ENCODE data around the gene SNX33. TPM values are rescaled to one million over a fixed set of nuclear protein-coding genes. Genes with fewer than 3 reads are reported as not detected.
A peak's percentile ranks its signal among the peaks of the same experiment; 100 is the strongest.
"Not testable (repeated sequence)": the region's sequence is repeated elsewhere in the genome, so short reads cannot be mapped to it uniquely, and the experiment has no call there.

The SNX33 gene
- polyA plus RNA-seq, 2 of the 4 experiments (the other 2 are of a cell fraction), result 8.4 to 11.2 TPM

GRCh38 chr15:75697523-75697922, 49.8 kb downstream of the SNX33 start:
- H3K9me3 ChIP-seq, result no peaks in the 10 kb centered on the region
- FAIRE-seq (no peak), ATAC-seq (no peak), DNase-seq (ENCODE audit: low read depth in 1 of 2, low spot score in 1 of 2) (no peak)
- 77% methylated on average over 7 of the region's 7 CpGs for WGBS (ENCODE audit: missing lambda C conversion rate)
- ChIA-PET CTCF (interaction anchor here (1.5 to 1.7 kb wide), 2 partner anchors 11 to 104 kb away, joined by 3 to 5 read pairs; no protein-coding TSS in a partner anchor), POLR2A (no interaction called here)
- no peak overlapping the region for H3K27ac ChIP-seq
- H3K4me1 ChIP-seq, result peaks cover 19% of the 10 kb centered on the region
- TF ChIP-seq NR3C1 (IDR thresholded peaks at IDR 0.05) (no peak), TFCP2L1 (CRISPR knock-in tag; IDR thresholded peaks at IDR 0.05) (no peak), HES2 (IDR thresholded peaks at IDR 0.05) (no peak), ATOH8 (CRISPR knock-in tag; IDR thresholded peaks at IDR 0.05; ENCODE audit: low read depth) (no peak), JUN (IDR thresholded peaks at IDR 0.05) (no peak), FOSB (CRISPR knock-in tag; IDR thresholded peaks at IDR 0.05) (no peak), EP300 (IDR thresholded peaks at IDR 0.05) (no peak), HOXA7 (CRISPR knock-in tag; IDR thresholded peaks at IDR 0.05) (no peak), ZC3H11A (IDR thresholded peaks at IDR 0.05) (no peak), HOXB13 (CRISPR knock-in tag; IDR thresholded peaks at IDR 0.05; ENCODE audit: low read depth) (no peak), EHF (CRISPR knock-in tag; IDR thresholded peaks at IDR 0.05) (no peak), RAD21 (conservative IDR thresholded peaks at IDR 0.05 in 1 of 2, IDR thresholded peaks at IDR 0.05 in 1 of 2) (no peak), TP53 (CRISPR knock-in tag; IDR thresholded peaks at IDR 0.05) (no peak), ELK1 (IDR thresholded peaks at IDR 0.05; ENCODE audit: low read depth, low read length) (no peak), KDM1A (IDR thresholded peaks at IDR 0.05; ENCODE audit: low read depth) (no peak), KDM5A (IDR thresholded peaks at IDR 0.05) (no peak)
- TF ChIP-seq, protein P1, sequence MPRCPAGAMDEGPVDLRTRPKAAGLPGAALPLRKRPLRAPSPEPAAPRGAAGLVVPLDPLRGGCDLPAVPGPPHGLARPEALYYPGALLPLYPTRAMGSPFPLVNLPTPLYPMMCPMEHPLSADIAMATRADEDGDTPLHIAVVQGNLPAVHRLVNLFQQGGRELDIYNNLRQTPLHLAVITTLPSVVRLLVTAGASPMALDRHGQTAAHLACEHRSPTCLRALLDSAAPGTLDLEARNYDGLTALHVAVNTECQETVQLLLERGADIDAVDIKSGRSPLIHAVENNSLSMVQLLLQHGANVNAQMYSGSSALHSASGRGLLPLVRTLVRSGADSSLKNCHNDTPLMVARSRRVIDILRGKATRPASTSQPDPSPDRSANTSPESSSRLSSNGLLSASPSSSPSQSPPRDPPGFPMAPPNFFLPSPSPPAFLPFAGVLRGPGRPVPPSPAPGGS (IDR thresholded peaks at IDR 0.05), result no peak
- no peak overlapping the region for H3K4me2 ChIP-seq
- H3K4me3 ChIP-seq, result no peak overlapping the region

- H3K9me3 ChIP-seq; H3K4me2 ChIP-seq; FAIRE-seq; POLR2A ChIA-PET; ATAC-seq; DNase-seq (ENCODE audit: low read depth in 1 of 2, low spot score in 1 of 2); H3K4me3 ChIP-seq; H3K27ac ChIP-seq: not testable (repeated sequence)
- CTCF ChIA-PET, result interaction anchor here (0.6 to 1.5 kb wide), 3 partner anchors 12 to 822 kb away, joined by 3 to 5 read pairs (median 4); no protein-coding TSS in a partner anchor
- H3K4me1 ChIP-seq, result peaks cover 19% of the 10 kb centered on the region
- 83% methylated on average over 14 of the region's 21 CpGs for WGBS (ENCODE audit: missing lambda C conversion rate)
Measured at GRCh38 chr15:75697974-75698747, 50.4 kb downstream of the SNX33 start.

DNA sequence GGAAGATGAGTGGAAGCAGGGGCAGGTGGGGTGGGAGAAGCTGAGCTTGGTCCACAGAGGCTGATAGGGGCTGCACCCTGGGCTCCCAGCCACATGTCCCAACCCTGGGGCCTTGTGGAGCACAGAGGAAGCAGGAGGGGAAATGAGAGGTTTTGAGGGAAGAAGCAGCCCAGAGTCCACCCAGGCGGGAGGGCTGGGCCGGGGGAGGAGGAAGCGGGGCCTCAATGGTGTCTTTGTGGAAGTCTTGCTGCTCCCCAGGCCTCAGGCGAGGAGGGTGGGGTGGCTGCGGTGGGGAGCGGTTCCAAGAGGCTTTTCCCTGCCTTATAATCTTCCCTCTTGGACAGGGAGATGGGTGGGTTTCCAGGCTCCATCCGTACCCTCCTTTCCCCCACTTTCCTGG, 51.8 kb downstream of the SNX33 start:
- H3K4me3 ChIP-seq; FAIRE-seq; ATAC-seq; H3K4me2 ChIP-seq; H3K9me3 ChIP-seq; POLR2A ChIA-PET; H3K27ac ChIP-seq; DNase-seq (ENCODE audit: low read depth in 1 of 2, low spot score in 1 of 2): not testable (repeated sequence)
- 93% methylated on average over 6 of the region's 7 CpGs for WGBS (ENCODE audit: missing lambda C conversion rate)
- CTCF ChIA-PET, result interaction anchor here (1.3 kb wide), 1 partner anchor 14 kb away, joined by 3 read pairs; no protein-coding TSS in a partner anchor
- peaks cover 18% of the 10 kb centered on the region for H3K4me1 ChIP-seq

- CTCF ChIA-PET, result interaction anchor here (0.8 to 1.7 kb wide), 2 partner anchors 8 to 15 kb away, joined by 3 to 4 read pairs; no protein-coding TSS in a partner anchor
- FAIRE-seq; DNase-seq (ENCODE audit: low read depth in 1 of 2, low spot score in 1 of 2); POLR2A ChIA-PET; H3K4me3 ChIP-seq; H3K9me3 ChIP-seq; H3K4me2 ChIP-seq: not testable (repeated sequence)
- WGBS (ENCODE audit: missing lambda C conversion rate), result 46% methylated on average over 7 of the region's 17 CpGs
- Histone ChIP-seq H3K4me1 (peaks cover 12% of the 10 kb centered on the region; the same call in 2 of the 3 replicates), H3K27ac (0 out of 6 replicates have a peak overlapping the region, but pooled peaks of 1 of the 2 experiments have one; percentile 22)
- peak in 1 of 2 experiments; percentile 31; a peak in 3 of 6 replicates for ATAC-seq
Measured at GRCh38 chr15:75699961-75700874, 52.5 kb downstream of the SNX33 start.

- peaks cover 12% of the 10 kb centered on the region; the same call in 2 of the 3 replicates for H3K4me1 ChIP-seq
- 76% methylated on average over 13 of the region's 13 CpGs for WGBS (ENCODE audit: missing lambda C conversion rate)
- ATAC-seq; H3K4me2 ChIP-seq; H3K27ac ChIP-seq; H3K4me3 ChIP-seq; H3K9me3 ChIP-seq; DNase-seq (ENCODE audit: low read depth in 1 of 2, low spot score in 1 of 2); FAIRE-seq; POLR2A ChIA-PET: not testable (repeated sequence)
- CTCF ChIA-PET, result interaction anchor here (0.8 to 1.7 kb wide), 2 partner anchors 9 to 16 kb away, joined by 3 to 4 read pairs; no protein-coding TSS in a partner anchor
Measured at GRCh38 chr15:75701071-75702003, 53.6 kb downstream of the SNX33 start.

Measured in A549 (cell line).